ENCODE data around the gene AARS2.

AARS2 gene

GRCh38 chr6:44258921-44259320, 54.2 kb downstream of the AARS2 start:
- DNase-seq: no peak

DNA sequence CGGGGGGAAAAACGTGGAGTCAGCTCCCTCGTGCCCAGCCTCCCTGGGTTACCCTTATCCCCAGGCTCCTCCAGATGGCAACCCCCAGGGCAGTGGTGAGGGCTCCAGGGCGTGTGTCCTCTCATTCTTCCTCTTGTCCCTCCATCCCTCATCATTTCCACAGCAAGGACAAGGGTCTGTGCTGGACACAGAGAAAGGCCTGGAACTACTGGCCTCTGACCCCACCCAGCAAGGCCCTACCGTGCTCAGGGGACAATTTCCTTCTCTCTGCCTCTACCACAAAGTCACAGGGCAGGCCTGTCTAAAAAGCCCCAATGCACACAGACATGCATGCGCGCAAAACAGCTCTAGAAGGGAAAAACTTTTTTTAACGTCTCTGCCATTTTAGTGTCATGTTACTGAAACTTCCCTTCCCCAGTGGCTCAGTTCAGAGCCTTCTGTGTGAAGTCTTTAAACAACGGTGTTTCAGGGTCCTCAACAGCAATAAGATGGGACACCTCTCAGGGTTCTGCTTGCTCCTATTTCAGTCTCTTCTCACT, 54.8 kb downstream of the AARS2 start:
- DNase-seq: no peak

DNA sequence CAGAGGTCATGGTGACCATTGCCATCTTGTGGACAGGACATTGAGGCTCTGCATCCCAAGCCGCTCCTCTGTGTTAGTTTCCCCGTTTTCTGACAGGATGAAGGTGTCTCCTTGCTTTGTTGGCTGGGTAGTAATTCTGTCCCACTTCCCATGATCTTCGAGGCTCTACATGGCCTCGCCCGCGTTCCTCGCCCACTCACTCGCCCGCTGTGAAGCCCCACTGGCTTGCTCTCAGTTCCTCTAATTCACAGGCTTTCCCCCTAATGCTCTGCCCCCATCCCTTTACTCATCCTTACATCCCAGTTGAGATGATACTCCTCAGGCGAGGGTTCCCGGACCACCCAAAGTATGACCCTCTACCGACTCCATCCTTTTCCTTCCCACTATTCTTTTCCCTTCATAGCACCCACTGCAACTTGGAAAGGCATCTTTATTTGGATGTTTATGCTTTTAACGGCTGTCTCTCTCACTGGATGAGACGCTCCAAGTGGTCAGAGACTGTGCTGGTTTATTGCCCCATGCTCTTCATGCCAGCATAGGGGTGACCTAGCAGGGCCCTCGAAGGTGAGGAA, 55.3 kb downstream of the AARS2 start:
- no peak for DNase-seq

DNA sequence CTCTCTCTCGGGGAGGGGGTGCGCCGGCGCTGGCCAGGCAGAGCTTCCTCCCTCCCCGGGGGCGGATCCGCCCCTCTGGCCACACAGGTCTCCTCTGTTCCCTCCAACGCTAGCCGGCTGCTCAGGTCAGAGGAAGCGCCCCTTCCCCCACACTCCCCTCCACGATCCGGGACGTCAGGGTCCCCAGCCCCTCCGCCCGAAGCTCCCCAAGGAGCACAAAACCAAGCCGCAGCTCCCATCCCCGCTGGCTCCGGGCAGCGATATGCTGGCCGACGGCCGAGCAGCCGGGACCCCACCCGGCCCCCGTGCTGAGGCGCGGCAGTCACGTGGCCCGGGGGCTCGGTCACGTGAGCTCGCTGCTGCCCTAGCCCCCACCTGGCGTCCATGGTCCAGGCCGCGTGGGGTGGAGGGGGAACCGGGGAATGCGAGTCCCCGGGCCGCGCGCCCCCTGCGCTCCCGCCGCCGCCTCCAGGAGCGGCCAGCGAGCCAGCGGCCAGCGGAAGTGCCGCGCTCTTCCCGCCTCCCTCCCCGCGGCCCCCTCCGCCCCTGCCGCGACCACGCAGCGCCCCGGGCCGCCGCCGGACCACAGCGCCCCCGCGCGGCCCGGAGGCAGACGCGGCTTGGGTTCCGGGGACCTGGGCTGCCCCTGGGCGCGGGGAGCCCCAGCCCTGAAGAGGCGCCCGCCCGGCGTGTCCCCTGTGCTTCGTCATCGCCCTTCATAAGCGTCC, 56.0 kb downstream of the AARS2 start, which contains the start of gene SLC35B2:
SLC35B2 (minus strand) TSS at position 504 of the 728 bp plus-strand sequence; CDS start at position 386, 118 bp downstream.
- DNase-seq: no peak

GRCh38 chr6:44256775-44257024, 56.4 kb downstream of the AARS2 start:
- DNase-seq: no peak

DNA sequence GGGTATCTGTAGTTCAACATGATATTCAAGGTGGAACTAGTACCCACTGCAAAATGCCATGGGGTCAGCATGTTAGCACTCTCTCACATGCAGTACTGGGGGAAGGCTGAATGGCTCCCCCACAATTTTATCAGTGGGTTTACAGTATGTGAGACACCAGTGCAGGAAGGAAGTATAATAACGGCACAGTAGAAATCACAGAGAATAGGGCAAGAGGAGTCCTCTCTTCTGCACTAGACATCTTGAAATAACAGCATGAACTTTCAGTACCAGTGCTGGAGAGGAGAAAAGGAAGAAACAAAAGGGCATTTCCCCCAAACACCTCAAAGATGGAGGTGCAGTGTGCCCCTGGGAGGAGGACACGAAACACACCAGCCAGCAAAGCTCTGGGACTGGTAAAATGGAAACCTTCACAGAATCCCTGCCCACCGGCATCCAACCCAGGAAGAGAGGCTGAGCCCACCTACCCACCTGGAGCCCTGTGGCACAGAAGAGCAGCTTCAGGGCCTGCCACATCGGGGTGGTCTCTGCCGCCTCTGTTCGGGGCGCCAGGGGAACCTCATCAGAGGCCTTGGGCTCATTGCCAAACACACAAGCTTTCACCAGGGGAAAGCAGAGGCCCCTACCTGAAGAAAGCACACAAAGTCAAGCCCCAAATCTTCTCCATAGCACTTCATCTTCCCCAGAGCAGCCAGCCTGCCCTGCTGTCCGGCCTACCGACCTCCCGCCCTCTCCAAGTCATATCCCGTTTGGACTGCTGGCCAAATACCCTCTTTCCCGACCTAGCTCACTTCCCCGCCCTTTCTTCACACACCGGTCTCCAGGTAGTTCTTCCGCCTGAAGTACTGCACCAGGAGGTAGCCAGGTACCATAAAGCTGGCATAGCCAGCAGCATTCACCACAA, 57.0 kb downstream of the AARS2 start:
- no peak for DNase-seq

DNA sequence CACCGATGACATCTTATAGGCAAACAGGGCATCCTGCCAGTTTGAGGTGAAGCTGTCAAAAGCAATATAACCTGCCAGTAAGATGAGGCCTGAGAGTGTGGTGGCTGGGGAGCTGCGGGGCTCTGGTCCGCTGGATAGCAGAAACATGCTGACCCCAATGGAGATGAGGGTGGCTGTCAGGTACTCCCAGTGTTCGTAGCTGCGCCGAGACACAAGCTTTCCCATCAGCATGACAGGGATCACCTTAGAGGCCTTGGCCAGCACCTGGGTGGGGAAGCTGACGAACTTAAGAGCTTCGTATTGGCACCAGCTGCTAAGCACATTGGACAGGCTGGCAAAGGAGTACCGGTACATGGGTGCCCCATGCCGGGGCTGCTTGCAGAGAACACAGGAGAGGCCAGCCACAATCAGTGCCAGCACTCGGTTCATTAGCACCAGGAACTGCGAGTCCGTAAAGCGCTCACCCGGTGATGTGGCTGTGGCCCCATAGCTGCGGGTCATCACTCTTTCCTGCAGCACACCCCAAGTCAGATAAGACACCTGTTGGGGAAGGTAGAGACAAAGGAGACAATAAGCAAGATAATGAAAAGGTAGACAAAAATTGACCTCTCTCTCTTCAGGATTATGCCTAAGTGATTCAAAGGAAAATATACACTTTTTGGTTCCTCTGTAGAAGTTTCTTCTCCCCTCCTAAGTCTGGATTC, 57.9 kb downstream of the AARS2 start:
- no peak for DNase-seq

GRCh38 chr6:44254191-44255104, 58.7 kb downstream of the AARS2 start:
- DNase-seq: no peak

- no peak for DNase-seq
These were observed 59.6 kb downstream of the AARS2 start for GRCh38 chr6:44253307-44254101.

- no peak for DNase-seq
These were observed 61.3 kb downstream of the AARS2 start for GRCh38 chr6:44251576-44252524.

- DNase-seq: no peak
These were observed 62.4 kb downstream of the AARS2 start for GRCh38 chr6:44250718-44251123.

- DNase-seq: no peak
These were observed 63.0 kb downstream of the AARS2 start for GRCh38 chr6:44250067-44250717.
